ENCODE data around the gene P3R3URF.

P3R3URF gene

DNA sequence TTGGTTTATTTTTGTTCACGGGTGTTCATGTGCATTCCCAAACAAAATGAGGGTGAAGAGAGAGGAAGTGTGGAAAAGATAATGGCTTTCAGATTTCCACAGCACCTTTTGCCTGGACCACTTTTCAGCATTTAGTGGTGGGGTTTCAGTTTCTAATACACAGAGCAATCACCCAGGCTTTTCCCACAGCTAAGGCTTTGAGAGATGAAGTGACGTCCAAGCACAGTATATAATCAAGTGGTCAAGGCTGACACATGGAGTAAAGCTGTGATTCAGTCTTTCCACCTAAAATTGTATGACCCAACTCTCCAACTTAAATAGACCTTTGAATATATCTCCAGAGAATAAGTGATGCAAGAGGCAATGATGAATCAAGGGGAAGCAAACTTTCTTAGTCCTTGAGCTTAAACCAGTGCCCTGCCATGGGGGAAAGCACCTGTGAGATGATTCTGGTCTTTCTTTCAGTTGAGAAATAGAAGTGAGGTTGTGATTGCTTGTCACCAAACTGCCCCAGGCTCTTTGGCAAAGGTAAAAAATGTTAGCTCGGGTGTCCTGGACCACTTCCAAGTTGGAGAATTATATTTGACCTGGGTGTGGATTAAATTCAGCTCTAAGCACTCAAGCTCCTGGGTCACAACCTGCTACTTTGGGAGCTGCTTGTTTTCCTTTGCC, 41.5 kb downstream of the P3R3URF start:
- in situ Hi-C loops (cut with HindIII; ENCODE audit: low sequenced_read_pairs) = loop anchor here (5.0 kb wide), 1 partner anchor 33 kb away; no protein-coding TSS in a partner anchor

DNA sequence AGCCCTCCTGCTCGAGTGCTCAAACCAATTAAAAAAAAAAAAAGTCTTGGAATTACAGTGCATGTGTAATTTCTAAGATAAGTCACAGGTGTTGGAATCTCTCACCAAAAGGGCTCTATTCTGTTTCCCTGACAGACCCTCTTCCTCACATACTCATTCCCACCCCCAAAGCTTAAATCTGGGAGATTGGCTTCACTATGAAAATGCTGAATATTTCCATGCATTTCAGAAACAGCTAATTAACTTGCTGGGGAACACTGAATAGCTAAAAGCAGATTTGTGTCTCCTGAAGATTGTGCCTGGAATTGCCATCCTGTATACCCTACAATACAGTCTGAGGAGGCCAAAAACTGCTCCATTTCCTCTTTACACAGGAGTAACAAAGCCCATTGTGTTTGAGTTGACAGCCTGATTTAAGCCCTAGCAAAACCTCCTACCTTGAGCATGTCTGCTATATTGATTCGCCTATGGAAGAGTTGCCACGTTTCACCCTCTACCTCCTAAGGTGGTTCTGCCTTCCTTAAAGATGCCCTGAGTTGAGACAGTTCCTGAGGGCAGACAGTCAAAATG, 42.4 kb downstream of the P3R3URF start:
- in situ Hi-C loops (cut with HindIII; ENCODE audit: low sequenced_read_pairs) = loop anchor here (5.0 kb wide), 1 partner anchor 33 kb away; no protein-coding TSS in a partner anchor

DNA sequence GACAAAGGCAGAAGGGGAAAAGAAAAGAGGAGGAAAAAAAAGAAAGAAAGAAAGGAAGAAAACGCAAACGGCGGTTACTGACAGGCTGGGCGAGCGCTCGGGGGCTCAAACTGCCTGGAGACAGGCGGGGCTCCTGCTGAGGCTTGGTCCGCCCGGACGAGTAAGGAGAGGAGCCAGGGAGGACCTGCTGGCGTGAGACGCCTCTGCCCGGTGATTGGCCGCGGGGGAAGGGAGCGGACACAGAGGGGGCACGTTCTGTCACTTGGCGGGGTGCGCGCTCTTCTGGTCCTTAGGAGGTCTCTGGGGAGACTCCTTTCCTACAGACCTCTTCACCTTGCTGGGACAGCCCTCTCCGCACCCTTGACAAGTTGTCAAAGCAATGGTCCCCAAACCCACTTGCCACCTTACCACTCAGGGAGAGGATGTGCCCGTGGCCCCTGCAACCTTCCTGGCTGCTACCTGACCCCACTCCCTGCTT, 43.1 kb downstream of the P3R3URF start:
- in situ Hi-C loops (cut with HindIII; ENCODE audit: low sequenced_read_pairs) = loop anchor here (5.0 kb wide), 1 partner anchor 34 kb away; no protein-coding TSS in a partner anchor

DNA sequence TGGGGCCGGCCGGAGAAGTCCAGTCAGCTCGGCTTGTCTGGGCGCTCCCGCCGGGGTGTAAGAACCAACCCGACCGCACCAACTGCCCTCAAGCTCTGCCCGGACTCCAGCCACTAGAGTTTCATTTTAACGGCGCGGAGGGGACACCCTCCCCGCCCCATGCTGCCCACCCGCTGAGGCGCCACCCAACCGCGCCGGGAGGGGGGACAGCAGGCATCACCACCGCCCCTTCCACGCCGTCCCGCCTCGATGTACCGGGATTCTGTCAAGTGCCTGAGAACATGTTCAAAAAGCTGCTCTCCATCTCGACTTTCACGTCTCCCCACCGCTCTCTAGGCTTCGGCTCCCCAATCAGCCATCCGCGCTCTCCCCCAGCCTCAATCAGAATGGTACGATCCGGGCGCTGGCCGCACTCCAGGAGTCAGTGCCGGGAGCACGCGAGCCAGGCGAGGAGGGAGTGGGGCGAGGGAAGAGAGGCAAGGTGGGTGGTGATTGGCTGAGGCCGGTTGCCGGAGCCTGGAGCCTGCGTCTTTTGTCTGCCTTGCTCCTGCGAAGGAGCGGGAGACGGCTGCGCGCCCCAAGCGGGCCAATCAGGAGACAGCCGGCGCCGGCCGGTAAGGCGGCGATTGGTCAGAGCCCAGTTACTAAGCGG, 43.6 kb downstream of the P3R3URF start, which contains the start of gene PIK3R3:
PIK3R3 (minus strand) TSS at position 101 of the 652 bp plus-strand sequence. CDS start 677 bp downstream, outside the sequence.
- in situ Hi-C loops (cut with HindIII; ENCODE audit: low sequenced_read_pairs) = loop anchor here (5.0 kb wide), 1 partner anchor 35 kb away; no protein-coding TSS in a partner anchor

DNA sequence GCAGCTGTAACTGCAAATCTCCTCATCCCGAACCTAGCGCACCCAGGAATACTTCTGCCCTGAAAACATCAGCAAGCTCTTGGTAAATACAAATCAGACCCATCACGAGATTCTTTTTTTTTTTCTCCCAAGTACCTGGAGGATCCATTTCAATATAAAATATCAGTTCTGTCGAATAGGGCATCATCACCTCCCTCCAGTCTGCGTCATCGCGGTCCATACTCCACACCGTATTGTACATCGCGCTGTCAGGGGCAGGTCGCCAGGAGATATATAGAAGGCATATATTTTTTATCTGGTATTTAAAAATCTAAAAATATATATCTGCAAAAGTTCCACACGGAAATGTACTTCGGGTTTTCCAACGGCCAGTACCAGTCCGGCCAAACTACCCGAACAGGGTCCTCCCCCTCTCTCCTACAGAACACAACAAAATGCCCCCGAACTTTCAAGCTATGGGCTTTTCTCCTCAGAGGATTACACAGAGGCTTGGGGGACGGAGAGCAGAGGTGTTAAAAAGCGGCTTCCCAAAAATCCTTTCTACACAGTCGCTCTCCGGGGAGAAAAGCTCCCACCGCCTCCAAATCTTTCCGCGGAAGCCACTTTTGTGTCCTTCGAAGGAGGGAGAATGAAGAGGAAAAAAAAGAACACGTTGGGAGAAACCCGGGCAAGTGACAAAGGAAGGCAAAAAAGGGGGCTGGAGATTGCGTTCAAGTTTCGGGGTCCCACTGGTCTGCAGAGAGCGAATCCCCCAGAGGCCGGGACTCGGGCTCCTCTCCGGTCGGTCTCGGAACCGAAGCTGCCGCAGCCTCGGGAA, 44.4 kb downstream of the P3R3URF start:
- in situ Hi-C loops (cut with HindIII; ENCODE audit: low sequenced_read_pairs) = loop anchor here (5.0 kb wide), 1 partner anchor 35 kb away; no protein-coding TSS in a partner anchor

DNA sequence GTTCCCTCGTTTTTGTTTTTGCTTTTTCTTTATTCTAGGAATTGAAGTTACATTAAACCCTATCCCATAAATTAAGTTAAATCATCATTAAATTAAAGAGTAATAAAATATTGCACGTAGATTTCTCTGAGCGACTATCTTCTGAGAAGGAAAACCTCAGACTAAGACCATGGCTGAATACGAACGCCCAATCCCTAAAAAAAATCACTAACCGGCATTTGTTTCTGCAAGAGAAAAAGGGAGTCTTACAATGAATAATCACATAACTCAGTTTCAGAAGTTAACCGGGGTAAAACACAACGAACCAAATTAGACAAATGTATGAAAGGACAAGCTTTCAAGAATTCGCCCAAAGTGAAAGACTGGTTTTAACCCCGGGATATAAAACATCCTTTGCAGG, 45.2 kb downstream of the P3R3URF start:
- in situ Hi-C loops (cut with HindIII; ENCODE audit: low sequenced_read_pairs) = loop anchor here (5.0 kb wide), 1 partner anchor 36 kb away; no protein-coding TSS in a partner anchor

DNA sequence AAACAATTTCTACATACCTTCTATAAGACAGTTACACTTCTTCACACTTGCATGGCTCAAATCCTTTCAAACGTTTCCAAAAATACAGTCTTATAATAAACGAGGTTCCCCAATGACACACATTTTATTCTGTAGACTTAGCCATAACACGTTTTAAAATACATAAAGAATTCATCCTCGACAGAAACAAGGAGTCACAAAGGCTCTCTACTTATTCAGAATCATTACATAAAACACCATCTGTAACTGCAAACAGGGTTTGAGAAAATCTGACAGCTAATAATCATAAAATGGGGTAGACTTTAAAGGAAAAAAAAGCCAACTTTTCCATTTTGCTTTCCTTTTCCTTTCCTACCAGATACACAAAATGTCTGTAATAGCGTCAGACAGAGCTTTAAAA, 45.7 kb downstream of the P3R3URF start:
- in situ Hi-C loops (cut with HindIII; ENCODE audit: low sequenced_read_pairs) = loop anchor here (5.0 kb wide), 1 partner anchor 37 kb away; no protein-coding TSS in a partner anchor

DNA sequence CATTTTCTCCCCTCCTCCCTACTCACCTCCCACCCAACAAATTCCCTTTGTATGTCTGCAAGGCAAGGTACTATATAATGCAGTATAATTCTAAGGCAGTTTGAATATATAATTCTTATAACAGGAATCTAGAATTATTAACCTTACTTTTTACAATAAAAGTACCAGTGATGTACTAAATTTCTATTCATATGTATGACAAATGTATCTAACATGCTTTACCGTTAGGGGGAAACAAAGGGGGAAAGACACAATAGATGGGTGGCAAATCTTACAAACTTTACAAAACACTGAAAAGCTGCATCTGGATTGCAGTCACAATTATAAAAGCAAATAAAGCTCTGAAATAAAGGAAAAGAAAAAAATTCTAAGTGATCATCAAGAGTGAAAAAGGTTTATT, 46.2 kb downstream of the P3R3URF start:
- in situ Hi-C loops (cut with HindIII; ENCODE audit: low sequenced_read_pairs) = loop anchor here (5.0 kb wide), 1 partner anchor 37 kb away; no protein-coding TSS in a partner anchor

DNA sequence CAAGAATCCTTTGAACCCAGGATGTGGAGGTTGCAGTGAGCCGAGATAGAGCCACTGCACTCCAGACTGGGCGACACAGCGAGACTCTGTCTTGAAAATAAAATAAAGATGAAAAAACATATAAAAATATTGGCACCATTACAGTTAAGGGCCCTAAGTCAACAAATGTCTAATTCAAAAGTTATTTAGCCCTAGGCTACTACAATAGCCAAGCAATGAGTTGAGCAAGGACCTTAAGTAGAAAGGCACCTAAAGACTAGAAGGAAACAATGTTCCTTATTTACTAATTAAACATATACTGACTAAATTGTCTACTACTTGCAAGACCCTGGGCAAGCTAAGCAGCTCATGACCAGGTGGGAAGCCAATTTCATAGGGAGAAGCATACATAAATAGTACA, 47.9 kb downstream of the P3R3URF start:
- in situ Hi-C loops (cut with HindIII; ENCODE audit: low sequenced_read_pairs) = no loop called here

All from endothelial cell of hepatic sinusoid (primary cell).